ENCODE results near the gene ANGPTL2.

ANGPTL2 gene

DNA sequence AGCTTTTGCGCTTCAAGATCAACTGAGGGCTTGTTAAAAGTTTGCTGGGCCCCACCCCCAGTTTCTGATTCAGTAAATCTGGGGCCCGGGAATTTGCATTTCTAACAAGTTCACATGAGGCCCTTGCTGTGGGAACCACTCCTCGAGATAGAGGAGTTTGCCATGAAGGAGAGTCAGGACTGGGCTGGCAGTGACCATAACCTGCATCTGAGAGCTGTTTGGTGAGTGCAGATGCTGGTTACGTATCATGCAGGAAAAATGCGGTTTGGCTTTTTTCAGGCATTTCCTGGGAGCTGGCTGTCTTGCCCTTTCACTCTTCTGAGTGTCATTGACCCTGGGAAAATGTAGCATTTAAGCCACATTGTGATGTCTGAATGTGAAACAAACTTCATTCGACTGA is 9.4 kb upstream of the ANGPTL2 start:
- TF ChIP-seq, protein P1, sequence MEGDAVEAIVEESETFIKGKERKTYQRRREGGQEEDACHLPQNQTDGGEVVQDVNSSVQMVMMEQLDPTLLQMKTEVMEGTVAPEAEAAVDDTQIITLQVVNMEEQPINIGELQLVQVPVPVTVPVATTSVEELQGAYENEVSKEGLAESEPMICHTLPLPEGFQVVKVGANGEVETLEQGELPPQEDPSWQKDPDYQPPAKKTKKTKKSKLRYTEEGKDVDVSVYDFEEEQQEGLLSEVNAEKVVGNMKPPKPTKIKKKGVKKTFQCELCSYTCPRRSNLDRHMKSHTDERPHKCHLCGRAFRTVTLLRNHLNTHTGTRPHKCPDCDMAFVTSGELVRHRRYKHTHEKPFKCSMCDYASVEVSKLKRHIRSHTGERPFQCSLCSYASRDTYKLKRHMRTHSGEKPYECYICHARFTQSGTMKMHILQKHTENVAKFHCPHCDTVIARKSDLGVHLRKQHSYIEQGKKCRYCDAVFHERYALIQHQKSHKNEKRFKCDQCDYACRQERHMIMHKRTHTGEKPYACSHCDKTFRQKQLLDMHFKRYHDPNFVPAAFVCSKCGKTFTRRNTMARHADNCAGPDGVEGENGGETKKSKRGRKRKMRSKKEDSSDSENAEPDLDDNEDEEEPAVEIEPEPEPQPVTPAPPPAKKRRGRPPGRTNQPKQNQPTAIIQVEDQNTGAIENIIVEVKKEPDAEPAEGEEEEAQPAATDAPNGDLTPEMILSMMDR (IDR thresholded peaks at IDR 0.05; ENCODE audit: low read depth, low read length) = no peak
- DNase-seq (ENCODE audit: low read depth, low spot score) = peak; percentile 69
- in situ Hi-C loops (cut with HindIII; ENCODE audit: low sequenced_read_pairs) = no loop called here
- no peak overlapping the region for H3K4me3 ChIP-seq (ENCODE audit: low read depth, low read length)

DNA sequence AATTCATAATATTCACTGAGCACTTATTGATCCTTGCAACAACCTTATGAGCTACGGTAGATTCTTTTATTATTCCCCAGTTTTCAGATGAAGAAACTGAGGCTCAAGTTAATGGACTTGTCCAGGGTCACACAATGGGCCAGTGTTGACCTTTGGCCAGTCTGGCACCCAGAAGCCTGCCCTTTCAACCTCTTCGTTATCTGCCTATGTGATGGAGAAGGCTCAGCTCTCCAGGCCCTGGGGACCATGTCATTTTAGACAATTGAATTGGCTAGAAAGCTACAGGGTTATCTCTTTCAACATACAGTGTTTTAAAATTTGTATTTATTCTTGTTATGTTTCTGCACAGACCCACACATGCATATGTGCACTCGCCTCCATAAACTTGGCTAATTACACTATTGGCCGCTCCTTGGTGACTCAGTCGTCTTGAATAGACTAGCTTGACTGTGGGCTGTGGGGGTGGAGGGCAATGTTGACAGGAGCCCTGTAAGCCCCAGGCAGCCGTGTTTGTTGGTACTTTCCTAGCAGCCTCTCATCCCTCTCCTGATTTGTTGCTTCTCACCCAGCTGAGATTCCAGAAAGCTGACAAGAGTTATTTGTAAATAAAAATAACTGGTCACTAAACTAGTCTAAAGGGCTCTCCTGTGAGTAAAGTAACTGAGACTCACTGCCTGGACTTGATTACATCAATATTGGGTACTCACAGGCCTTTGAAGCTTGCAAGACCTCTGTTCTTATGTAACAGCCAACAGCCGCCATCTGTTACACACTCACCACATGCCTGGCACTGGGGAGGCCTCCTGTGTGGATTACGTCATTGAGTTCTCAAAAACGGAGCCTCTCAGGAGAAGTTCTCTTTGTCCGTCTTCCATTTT is 8.5 kb upstream of the ANGPTL2 start:
- TF ChIP-seq, protein P1 (IDR thresholded peaks at IDR 0.05; ENCODE audit: low read depth, low read length) = no peak
- in situ Hi-C loops (cut with HindIII; ENCODE audit: low sequenced_read_pairs) = no loop called here
- peak; percentile 94 for DNase-seq (ENCODE audit: low read depth, low spot score)
- no peak overlapping the region for H3K4me3 ChIP-seq (ENCODE audit: low read depth, low read length)

DNA sequence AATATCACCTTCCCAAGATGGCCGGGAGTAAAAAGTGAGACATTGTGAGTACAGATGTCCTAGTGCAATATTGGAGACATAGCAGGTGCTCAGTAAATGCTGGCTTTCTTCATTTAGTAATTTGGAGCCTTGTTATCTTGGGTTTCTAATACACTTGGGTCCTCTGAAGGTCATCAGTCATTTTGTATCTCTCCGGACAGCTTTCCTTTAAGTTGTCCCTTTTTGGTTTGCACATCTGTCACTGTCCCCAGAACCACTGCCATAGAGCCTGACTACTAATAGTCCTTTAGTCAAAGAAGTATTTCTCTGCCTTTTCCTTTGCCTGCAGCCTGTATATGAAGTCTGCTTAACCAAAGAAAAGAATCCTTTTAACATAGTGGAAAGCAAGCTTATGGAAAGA is 7.8 kb upstream of the ANGPTL2 start:
- in situ Hi-C loops (cut with HindIII; ENCODE audit: low sequenced_read_pairs) = no loop called here
- TF ChIP-seq, protein P1 (IDR thresholded peaks at IDR 0.05; ENCODE audit: low read depth, low read length) = no peak
- DNase-seq (ENCODE audit: low read depth, low spot score) = no peak
- H3K4me3 ChIP-seq (ENCODE audit: low read depth, low read length) = no peak overlapping the region

DNA sequence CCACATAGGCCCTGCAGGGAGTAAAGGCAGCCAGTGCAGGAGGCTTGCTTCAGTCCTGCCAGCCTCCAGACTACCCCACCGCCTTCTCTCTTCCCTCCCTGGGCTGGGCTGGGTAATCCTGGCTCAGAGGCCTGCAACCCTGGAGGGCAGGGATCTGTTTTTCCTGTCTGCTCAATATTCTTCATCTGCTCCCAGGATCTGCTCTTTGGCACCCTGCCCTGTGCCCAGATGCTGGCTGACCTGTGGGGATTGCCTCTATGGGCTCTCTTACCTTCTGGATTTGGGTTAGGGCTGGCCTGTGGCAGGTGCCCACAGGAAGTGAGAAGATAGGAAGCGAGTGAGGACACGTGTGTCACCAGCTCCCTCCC is 7.3 kb upstream of the ANGPTL2 start:
- no peak for DNase-seq (ENCODE audit: low read depth, low spot score)
- TF ChIP-seq, protein P1 (IDR thresholded peaks at IDR 0.05; ENCODE audit: low read depth, low read length) = no peak
- H3K4me3 ChIP-seq (ENCODE audit: low read depth, low read length) = no peak overlapping the region
- in situ Hi-C loops (cut with HindIII; ENCODE audit: low sequenced_read_pairs) = no loop called here

DNA sequence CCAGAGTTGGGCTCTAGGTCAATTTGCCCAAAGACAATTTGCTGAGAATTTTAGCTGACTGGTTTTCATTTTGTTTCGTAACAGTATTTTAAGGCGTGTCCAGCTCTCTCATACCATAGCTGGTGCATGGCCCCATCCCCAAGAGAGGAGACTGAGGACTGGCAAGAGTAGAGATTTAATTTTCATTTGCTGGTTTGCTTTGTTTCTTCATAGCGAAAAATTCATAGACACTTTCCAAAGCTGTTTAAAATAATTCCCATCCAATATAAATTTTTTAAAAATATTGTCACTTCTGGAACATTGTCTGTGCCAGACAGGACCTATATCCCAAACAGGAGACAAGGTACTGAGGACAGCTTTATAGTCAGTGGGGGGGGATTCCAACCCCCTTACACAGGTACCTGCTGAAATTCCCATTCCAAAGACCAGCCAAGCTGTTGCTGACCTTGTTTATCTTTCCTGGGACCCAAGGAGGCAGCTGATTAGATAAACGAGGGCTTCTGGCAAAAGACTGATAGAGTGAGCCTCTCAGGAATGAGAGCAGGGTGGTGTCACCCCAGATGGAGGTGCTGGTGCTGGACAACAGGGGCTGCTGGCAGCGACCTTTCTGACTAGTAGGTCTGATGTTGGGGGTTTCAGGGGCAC is 6.8 kb upstream of the ANGPTL2 start:
- in situ Hi-C loops (cut with HindIII; ENCODE audit: low sequenced_read_pairs) = no loop called here
- TF ChIP-seq, protein P1 (IDR thresholded peaks at IDR 0.05; ENCODE audit: low read depth, low read length) = no peak
- H3K4me3 ChIP-seq (ENCODE audit: low read depth, low read length) = no peak overlapping the region
- DNase-seq (ENCODE audit: low read depth, low spot score) = no peak

DNA sequence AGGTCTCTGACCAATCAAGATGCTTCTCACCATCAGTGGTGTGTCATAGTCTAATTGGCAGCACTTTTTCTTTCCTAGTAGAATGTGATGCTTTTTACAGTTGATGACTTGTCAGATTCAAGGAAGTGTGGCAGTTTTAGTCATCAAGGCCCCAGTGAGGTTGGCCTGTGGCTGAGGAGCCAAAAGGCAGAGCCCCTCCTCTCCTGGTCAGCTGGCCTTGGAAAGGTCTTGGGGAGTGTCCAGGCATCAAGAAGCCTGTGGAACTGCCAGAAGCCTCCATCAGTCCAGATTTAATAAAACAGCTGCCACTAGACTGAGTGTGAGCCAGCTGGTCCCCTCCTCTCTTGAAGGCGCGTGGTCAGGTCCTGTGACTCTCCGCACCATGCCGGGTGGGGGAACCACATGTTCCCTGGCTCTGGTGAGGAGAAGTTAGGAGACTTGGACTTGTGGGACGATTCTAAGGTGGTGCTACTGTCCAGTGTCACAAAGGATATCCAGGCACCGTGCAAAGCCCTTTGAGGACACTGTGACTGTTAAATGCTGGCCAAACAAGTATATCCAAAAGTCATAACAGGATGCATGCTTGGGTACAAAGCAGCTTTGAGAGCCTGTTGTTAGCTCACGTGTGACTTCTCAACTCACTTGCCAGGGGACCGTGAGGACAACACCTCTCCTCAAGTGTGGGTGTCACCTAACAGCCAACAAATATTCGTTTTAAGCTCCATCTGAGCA is 6.1 kb upstream of the ANGPTL2 start:
- in situ Hi-C loops (cut with HindIII; ENCODE audit: low sequenced_read_pairs) = no loop called here
- H3K4me3 ChIP-seq (ENCODE audit: low read depth, low read length) = no peak overlapping the region
- TF ChIP-seq, protein P1 (IDR thresholded peaks at IDR 0.05; ENCODE audit: low read depth, low read length) = no peak
- DNase-seq (ENCODE audit: low read depth, low spot score) = peak; percentile 22
